Keratinocyte (primary cell): ENCODE measurements around the gene NPVF. TPM values are rescaled to one million over a fixed set of nuclear protein-coding genes. Genes with fewer than 3 reads are reported as not detected.

Experiments
- DNase-seq: peaks from one replicate; pipeline ENCODE4 v3.0.0-alpha.2; 2011; ENCODE audit warnings: low read depth, missing footprints, low spot score
- FAIRE-seq: peaks from 2 replicates; lab custom pipeline; 2011; peaks lifted over from hg19 to GRCh38; lab: Jason Lieb, UNC
- H2AFZ ChIP-seq: 2 replicates; pipeline ENCODE4 v1.6.0; 2012; ENCODE audit warnings: low read length, control low read depth, inconsistent platforms; ENCODE audit not compliant: control insufficient read depth
- H3K27ac ChIP-seq: 2 replicates; pipeline ENCODE4 v1.5.1; 2011; ENCODE audit warnings: low read length; ENCODE audit not compliant: control insufficient read depth, insufficient read depth
- H3K27me3 ChIP-seq: 3 replicates; pipeline ENCODE4 v1.6.0; 2011; ENCODE audit warnings: low read length; ENCODE audit not compliant: control insufficient read depth, insufficient read depth; ENCODE audit errors: extremely low read depth
- H3K36me3 ChIP-seq, 2 experiments: 2 replicates in 1 of 2; 3 replicates in 1 of 2; pipeline ENCODE4 v1.5.1; 2011; ENCODE audit warnings: low read length in 2 of 2, mild to moderate bottlenecking in 1 of 2; ENCODE audit not compliant: control insufficient read depth in 2 of 2, insufficient read depth in 2 of 2; ENCODE audit errors: extremely low read depth in 1 of 2
- H3K4me1 ChIP-seq: 3 replicates; pipeline ENCODE4 v1.5.1; 2011; ENCODE audit warnings: low read length; ENCODE audit not compliant: control insufficient read depth, insufficient read depth; ENCODE audit errors: extremely low read depth
- H3K4me2 ChIP-seq: 3 replicates; pipeline ENCODE4 v1.6.0; 2011; ENCODE audit warnings: low read depth, low read length; ENCODE audit not compliant: control insufficient read depth, insufficient read depth; ENCODE audit errors: extremely low read depth
- H3K4me3 ChIP-seq, 3 experiments: fragments of 200-600 bp in 1 of 3; sonication (generic) in 1 of 3; 2 replicates in 2 of 3; 3 replicates in 1 of 3; pipeline ENCODE4 v1.5.1; 2011 to 2016; ENCODE audit warnings: low read length in 3 of 3, mild to moderate bottlenecking in 3 of 3, control low read depth in 2 of 3, inconsistent platforms in 1 of 3, low read depth in 1 of 3, mixed read lengths in 1 of 3, mixed run types in 1 of 3, moderate library complexity in 1 of 3; ENCODE audit not compliant: control insufficient read depth in 2 of 3, insufficient read depth in 2 of 3; ENCODE audit errors: extremely low read depth in 1 of 3
- H3K79me2 ChIP-seq: 2 replicates; pipeline ENCODE4 v1.6.0; 2012; ENCODE audit warnings: low read length; ENCODE audit not compliant: control insufficient read depth, insufficient read depth
- H3K9ac ChIP-seq: 3 replicates; pipeline ENCODE4 v1.6.0; 2011; ENCODE audit warnings: low read length; ENCODE audit not compliant: control insufficient read depth, insufficient read depth; ENCODE audit errors: extremely low read depth
- H3K9me1 ChIP-seq: 3 replicates; pipeline ENCODE4 v1.6.0; 2011; ENCODE audit warnings: low read length; ENCODE audit not compliant: control insufficient read depth, insufficient read depth; ENCODE audit errors: extremely low read depth
- H3K9me3 ChIP-seq: 2 replicates; pipeline ENCODE4 v1.5.1; 2012; ENCODE audit warnings: low read depth, low read length; ENCODE audit not compliant: control insufficient read depth
- H4K20me1 ChIP-seq: 3 replicates; pipeline ENCODE4 v1.6.0; 2011; ENCODE audit warnings: low read length; ENCODE audit not compliant: control insufficient read depth, insufficient read depth; ENCODE audit errors: extremely low read depth
- EZH2 ChIP-seq: IDR thresholded peaks from one replicate; pipeline ENCODE4 v1.6.1; 2012; ENCODE audit warnings: inconsistent platforms, mild to moderate bottlenecking, low read length, moderate library complexity
- dilution Hi-C: fragments of 300-500 bp; cut with MboI; formaldehyde crosslinking; loops from one replicate; pipeline ENCODE4 v1.7.0; 2020; ENCODE audit warnings: low sequenced_read_pairs; ENCODE audit not compliant: extremely low pct_ligation_motif_present
- polyA plus RNA-seq, 5 experiments: library from polyadenylated mRNA; depleted of rRNA in 3 of 5; stranded (reverse) in 3 of 5; stranded (forward) in 1 of 5; unstranded in 1 of 5; fragments of >200 nt; gene quantifications; 1 replicate in 1 of 5; 2 replicates in 3 of 5; 3 replicates in 1 of 5; pipeline versions ENCODE4 v1.2.1 to v1.2.3, GENCODE V29; 2011 to 2012; ENCODE audit warnings: missing spikeins in 2 of 5, low read depth in 1 of 5, low replicate concordance in 1 of 5
- TF ChIP-seq, protein P1 (sequence below), 3 experiments: IDR thresholded peaks in 1 of 3; conservative IDR thresholded peaks in 1 of 3; optimal IDR thresholded peaks in 1 of 3; 2 replicates in 2 of 3; 3 replicates in 1 of 3; pipeline versions ENCODE3 to v1.5.1; 2011; ENCODE audit warnings: low read length in 3 of 3, mild to moderate bottlenecking in 3 of 3, moderate library complexity in 2 of 3, control low read depth in 1 of 3, inconsistent platforms in 1 of 3; ENCODE audit not compliant: insufficient read depth in 2 of 3; ENCODE audit errors: extremely low read depth in 1 of 3

NPVF gene
- polyA plus RNA-seq, 1 donor (not counting 4 experiments of a cell fraction or from before 2014, with no cell fraction given), result not detected

DNA sequence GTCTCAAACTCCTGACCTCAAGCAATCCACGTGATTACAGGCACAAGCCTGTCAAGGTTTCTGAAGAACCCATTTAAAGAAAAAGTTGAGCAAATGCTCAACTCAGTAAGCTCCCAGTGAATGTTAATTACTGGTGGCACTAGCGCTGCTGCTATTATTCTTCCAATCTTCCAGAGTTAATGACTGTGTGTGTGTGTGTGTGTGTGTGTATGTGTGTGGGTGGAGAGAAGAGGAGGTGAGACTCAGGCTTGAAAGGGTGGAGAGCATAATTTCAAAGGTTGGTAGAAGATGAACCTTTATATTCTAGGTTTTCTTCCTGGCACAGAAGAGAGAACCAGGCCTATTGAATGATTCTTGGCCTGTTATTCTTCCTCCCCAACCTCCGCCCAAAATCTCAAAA, 11.6 kb upstream of the NPVF start:
- FAIRE-seq (no peak), DNase-seq (no peak)
- no peaks in the 10 kb centered on the region for H3K36me3 ChIP-seq
- H3K9ac ChIP-seq, result no peak overlapping the region
- no peak overlapping the region for H3K4me2 ChIP-seq
- no peaks in the 10 kb centered on the region for H3K79me2 ChIP-seq
- H2AFZ ChIP-seq, result no peak overlapping the region
- no peaks in the 10 kb centered on the region for H4K20me1 ChIP-seq
- no peaks in the 10 kb centered on the region for H3K9me1 ChIP-seq
- dilution Hi-C loops, result no loop called here
- H3K9me3 ChIP-seq, result no peaks in the 10 kb centered on the region
- peaks cover 3% of the 10 kb centered on the region for H3K27me3 ChIP-seq
- TF ChIP-seq, protein P1, sequence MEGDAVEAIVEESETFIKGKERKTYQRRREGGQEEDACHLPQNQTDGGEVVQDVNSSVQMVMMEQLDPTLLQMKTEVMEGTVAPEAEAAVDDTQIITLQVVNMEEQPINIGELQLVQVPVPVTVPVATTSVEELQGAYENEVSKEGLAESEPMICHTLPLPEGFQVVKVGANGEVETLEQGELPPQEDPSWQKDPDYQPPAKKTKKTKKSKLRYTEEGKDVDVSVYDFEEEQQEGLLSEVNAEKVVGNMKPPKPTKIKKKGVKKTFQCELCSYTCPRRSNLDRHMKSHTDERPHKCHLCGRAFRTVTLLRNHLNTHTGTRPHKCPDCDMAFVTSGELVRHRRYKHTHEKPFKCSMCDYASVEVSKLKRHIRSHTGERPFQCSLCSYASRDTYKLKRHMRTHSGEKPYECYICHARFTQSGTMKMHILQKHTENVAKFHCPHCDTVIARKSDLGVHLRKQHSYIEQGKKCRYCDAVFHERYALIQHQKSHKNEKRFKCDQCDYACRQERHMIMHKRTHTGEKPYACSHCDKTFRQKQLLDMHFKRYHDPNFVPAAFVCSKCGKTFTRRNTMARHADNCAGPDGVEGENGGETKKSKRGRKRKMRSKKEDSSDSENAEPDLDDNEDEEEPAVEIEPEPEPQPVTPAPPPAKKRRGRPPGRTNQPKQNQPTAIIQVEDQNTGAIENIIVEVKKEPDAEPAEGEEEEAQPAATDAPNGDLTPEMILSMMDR (optimal IDR thresholded peaks at IDR 0.05 in 1 of 3, IDR thresholded peaks at IDR 0.05 in 1 of 3, conservative IDR thresholded peaks at IDR 0.05 in 1 of 3; ENCODE audit: extremely low read depth in 1 of 3, insufficient read depth in 2 of 3, low read length in 3 of 3), result no peak
- no peak for TF ChIP-seq EZH2
- H3K4me3 ChIP-seq, result no peak overlapping the region
- H3K27ac ChIP-seq, result no peak overlapping the region
- H3K4me1 ChIP-seq, result no peaks in the 10 kb centered on the region

DNA sequence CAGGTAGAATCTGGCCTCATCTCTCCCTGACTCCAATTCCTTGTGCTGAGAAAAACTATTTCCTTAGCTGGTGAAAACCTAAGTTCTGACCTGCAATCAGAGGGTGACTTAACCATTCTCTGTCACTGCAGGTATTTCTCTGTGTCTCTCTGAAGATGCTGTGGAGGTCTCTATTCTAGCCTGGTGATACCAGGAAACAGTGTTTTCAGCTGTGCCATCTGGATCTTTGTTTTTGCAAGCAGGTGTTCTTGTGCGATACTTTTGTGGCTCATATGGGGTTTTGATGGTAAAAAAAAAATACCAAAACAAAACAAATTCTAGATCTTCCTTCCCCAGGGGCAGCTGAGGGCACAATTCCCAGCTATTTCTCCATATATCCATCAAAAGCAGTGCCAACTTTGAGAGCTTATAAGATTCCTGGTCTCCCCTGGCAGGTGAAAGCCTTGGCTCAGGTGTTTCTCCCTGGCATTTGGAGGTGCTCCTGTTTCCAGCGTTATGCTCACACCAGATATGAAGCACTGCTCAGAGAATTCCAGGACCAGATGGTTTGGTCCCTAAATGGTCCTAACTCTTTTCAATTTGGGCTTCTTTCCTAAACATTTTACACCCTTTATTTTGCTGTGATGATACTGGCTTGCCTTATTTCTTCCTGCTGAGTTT, 9.9 kb upstream of the NPVF start:
- H3K4me1 ChIP-seq, result no peaks in the 10 kb centered on the region

DNA sequence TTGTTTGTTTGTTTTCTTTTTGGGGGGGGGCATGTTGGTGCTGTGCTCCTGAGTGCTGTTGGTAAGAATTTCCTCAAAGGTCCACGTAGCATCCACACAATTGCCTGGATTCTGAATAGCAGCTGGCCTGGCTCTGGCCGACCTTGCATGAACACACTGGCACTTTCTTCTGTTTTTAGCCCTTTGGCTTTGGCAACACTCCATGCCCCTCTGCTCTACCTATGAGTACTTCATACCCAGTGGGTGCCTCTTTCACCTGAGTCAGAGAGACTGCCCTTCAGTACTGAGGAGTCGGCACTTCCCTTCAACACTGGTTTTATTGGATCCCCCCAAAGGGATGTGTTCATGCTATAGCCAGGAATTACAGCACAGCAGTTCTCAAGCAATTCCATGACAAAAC, 7.2 kb upstream of the NPVF start:
- no peaks in the 10 kb centered on the region for H3K27me3 ChIP-seq
- no peak overlapping the region for H3K4me2 ChIP-seq
- H3K79me2 ChIP-seq, result no peaks in the 10 kb centered on the region
- no peaks in the 10 kb centered on the region for H3K36me3 ChIP-seq
- dilution Hi-C loops, result no loop called here
- H3K27ac ChIP-seq, result no peak overlapping the region
- no peaks in the 10 kb centered on the region for H3K9me1 ChIP-seq
- no peaks in the 10 kb centered on the region for H3K4me1 ChIP-seq
- no peak overlapping the region for H2AFZ ChIP-seq
- no peak overlapping the region for H3K9ac ChIP-seq
- no peaks in the 10 kb centered on the region for H3K9me3 ChIP-seq
- no peak for TF ChIP-seq EZH2
- TF ChIP-seq, protein P1 (optimal IDR thresholded peaks at IDR 0.05 in 1 of 3, IDR thresholded peaks at IDR 0.05 in 1 of 3, conservative IDR thresholded peaks at IDR 0.05 in 1 of 3; ENCODE audit: extremely low read depth in 1 of 3, insufficient read depth in 2 of 3, low read length in 3 of 3), result no peak
- no peak for DNase-seq
- FAIRE-seq, result no peak
- H4K20me1 ChIP-seq, result no peaks in the 10 kb centered on the region
- no peak overlapping the region for H3K4me3 ChIP-seq

More for the DNA sequence above, 9.9 kb upstream of the NPVF start:
- no peak for FAIRE-seq
- dilution Hi-C loops, result no loop called here
- no peak overlapping the region for H3K27ac ChIP-seq
- no peak for DNase-seq
- no peaks in the 10 kb centered on the region for H3K79me2 ChIP-seq
- H3K27me3 ChIP-seq, result no peaks in the 10 kb centered on the region
- H3K9ac ChIP-seq, result no peak overlapping the region
- H2AFZ ChIP-seq, result no peak overlapping the region
- H4K20me1 ChIP-seq, result no peaks in the 10 kb centered on the region
- no peaks in the 10 kb centered on the region for H3K36me3 ChIP-seq
- no peaks in the 10 kb centered on the region for H3K9me3 ChIP-seq
- no peak for TF ChIP-seq EZH2
- H3K9me1 ChIP-seq, result no peaks in the 10 kb centered on the region
- H3K4me3 ChIP-seq, result no peak overlapping the region
- no peak overlapping the region for H3K4me2 ChIP-seq
